ENCODE data around the gene COX7B2.

The COX7B2 gene

DNA sequence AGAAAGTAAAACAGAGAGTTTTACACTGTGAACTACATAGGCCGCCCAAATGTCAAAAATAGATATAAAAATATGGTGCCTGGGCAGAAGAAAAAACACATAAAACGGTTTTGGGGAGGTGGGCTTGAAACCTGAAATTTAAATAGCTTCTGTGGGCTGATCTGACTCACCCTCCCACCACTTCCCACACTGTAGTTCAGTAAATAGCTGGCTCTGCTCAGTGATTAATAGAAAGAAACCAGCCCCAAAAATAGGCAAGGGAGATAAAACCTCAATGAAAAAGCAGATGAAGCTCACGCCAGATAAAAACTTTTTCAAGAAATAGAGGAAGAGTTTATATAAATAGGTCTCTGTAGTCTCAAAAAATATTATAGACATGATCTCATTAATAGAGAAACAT lies 13.2 kb upstream of the COX7B2 start:
- TF ChIP-seq GLIS3 (CRISPR knock-in tag; IDR thresholded peaks at IDR 0.05) (no peak), ISL1 (CRISPR knock-in tag; IDR thresholded peaks at IDR 0.05) (no peak), ESRRG (CRISPR knock-in tag; IDR thresholded peaks at IDR 0.05) (no peak), TOX (CRISPR knock-in tag; IDR thresholded peaks at IDR 0.05; ENCODE audit: borderline replicate concordance) (no peak), ZNF565 (CRISPR knock-in tag; conservative IDR thresholded peaks at IDR 0.05; ENCODE audit: low read depth) (no peak), RARB (CRISPR knock-in tag; IDR thresholded peaks at IDR 0.05) (no peak), ARNTL (CRISPR knock-in tag; IDR thresholded peaks at IDR 0.05; ENCODE audit: borderline replicate concordance, low read depth) (no peak)
- no peak for ATAC-seq

DNA sequence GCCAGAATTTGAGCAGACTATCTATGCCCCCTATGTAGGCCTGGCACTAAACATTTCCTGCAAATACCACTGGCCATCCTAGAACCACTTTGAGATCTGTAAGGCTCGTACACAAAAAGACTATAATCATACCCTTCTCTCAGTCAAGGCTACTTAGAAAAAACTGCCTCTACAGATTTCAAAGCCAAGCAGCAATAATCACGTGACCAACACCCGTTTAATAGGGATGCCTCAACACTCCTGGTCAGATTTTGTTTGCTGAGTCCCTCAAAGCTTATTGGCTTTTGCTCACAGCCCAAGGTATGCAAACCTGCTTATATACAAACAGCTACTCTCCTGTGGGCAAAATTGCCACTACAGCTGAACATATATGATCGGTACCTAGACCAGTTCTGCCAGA lies 897 bp downstream of the COX7B2 start:
- TF ChIP-seq ZNF8 (CRISPR knock-in tag; IDR thresholded peaks at IDR 0.05) (no peak), ZNF565 (CRISPR knock-in tag; conservative IDR thresholded peaks at IDR 0.05; ENCODE audit: low read depth) (no peak), CSDC2 (CRISPR knock-in tag; IDR thresholded peaks at IDR 0.05) (no peak), BACH2 (CRISPR knock-in tag; IDR thresholded peaks at IDR 0.05; ENCODE audit: borderline replicate concordance) (no peak), ARNTL (CRISPR knock-in tag; IDR thresholded peaks at IDR 0.05; ENCODE audit: borderline replicate concordance, low read depth) (no peak), PPARA (CRISPR knock-in tag; IDR thresholded peaks at IDR 0.05; ENCODE audit: borderline replicate concordance) (no peak), GLIS3 (CRISPR knock-in tag; IDR thresholded peaks at IDR 0.05) (no peak), TOX (CRISPR knock-in tag; IDR thresholded peaks at IDR 0.05; ENCODE audit: borderline replicate concordance) (no peak), RARB (CRISPR knock-in tag; IDR thresholded peaks at IDR 0.05) (no peak), SNAI2 (CRISPR knock-in tag; IDR thresholded peaks at IDR 0.05) (no peak), ESRRG (CRISPR knock-in tag; IDR thresholded peaks at IDR 0.05) (no peak)
- TF ChIP-seq, protein P1, sequence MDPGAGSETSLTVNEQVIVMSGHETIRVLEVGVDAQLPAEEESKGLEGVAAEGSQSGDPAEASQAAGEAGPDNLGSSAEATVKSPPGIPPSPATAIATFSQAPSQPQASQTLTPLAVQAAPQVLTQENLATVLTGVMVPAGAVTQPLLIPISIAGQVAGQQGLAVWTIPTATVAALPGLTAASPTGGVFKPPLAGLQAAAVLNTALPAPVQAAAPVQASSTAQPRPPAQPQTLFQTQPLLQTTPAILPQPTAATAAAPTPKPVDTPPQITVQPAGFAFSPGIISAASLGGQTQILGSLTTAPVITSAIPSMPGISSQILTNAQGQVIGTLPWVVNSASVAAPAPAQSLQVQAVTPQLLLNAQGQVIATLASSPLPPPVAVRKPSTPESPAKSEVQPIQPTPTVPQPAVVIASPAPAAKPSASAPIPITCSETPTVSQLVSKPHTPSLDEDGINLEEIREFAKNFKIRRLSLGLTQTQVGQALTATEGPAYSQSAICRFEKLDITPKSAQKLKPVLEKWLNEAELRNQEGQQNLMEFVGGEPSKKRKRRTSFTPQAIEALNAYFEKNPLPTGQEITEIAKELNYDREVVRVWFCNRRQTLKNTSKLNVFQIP (CRISPR knock-in tag; IDR thresholded peaks at IDR 0.05; ENCODE audit: borderline replicate concordance, low read depth) = no peak
- TF ChIP-seq, protein P2, sequence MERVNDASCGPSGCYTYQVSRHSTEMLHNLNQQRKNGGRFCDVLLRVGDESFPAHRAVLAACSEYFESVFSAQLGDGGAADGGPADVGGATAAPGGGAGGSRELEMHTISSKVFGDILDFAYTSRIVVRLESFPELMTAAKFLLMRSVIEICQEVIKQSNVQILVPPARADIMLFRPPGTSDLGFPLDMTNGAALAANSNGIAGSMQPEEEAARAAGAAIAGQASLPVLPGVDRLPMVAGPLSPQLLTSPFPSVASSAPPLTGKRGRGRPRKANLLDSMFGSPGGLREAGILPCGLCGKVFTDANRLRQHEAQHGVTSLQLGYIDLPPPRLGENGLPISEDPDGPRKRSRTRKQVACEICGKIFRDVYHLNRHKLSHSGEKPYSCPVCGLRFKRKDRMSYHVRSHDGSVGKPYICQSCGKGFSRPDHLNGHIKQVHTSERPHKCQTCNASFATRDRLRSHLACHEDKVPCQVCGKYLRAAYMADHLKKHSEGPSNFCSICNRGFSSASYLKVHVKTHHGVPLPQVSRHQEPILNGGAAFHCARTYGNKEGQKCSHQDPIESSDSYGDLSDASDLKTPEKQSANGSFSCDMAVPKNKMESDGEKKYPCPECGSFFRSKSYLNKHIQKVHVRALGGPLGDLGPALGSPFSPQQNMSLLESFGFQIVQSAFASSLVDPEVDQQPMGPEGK (CRISPR knock-in tag; IDR thresholded peaks at IDR 0.05; ENCODE audit: borderline replicate concordance) = no peak
- no peak for ATAC-seq

DNA sequence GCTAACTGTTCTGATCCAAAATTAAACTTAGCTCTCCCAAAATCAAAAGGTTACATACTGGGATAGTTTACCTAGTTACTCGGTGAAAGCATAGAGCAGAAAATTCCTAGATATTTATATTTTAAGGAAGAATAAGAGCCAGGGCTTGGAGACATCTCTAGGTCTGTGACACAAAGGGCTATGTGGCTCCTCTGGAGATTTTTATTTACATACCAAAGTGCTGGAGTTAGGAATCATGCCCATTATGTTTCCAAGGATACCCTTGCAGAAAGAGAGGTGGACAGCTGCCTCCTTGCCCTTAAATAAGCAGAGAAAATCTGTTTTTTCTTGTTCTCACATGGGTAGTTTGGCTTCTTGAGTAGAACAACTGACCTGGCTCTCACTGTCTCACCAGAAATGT lies 9.0 kb downstream of the COX7B2 start:
- no peak for ATAC-seq
- no peak for TF ChIP-seq BACH2 (CRISPR knock-in tag; IDR thresholded peaks at IDR 0.05; ENCODE audit: borderline replicate concordance)
- TF ChIP-seq ZNF70 (CRISPR knock-in tag; IDR thresholded peaks at IDR 0.05) = no peak
- TF ChIP-seq, protein P3, sequence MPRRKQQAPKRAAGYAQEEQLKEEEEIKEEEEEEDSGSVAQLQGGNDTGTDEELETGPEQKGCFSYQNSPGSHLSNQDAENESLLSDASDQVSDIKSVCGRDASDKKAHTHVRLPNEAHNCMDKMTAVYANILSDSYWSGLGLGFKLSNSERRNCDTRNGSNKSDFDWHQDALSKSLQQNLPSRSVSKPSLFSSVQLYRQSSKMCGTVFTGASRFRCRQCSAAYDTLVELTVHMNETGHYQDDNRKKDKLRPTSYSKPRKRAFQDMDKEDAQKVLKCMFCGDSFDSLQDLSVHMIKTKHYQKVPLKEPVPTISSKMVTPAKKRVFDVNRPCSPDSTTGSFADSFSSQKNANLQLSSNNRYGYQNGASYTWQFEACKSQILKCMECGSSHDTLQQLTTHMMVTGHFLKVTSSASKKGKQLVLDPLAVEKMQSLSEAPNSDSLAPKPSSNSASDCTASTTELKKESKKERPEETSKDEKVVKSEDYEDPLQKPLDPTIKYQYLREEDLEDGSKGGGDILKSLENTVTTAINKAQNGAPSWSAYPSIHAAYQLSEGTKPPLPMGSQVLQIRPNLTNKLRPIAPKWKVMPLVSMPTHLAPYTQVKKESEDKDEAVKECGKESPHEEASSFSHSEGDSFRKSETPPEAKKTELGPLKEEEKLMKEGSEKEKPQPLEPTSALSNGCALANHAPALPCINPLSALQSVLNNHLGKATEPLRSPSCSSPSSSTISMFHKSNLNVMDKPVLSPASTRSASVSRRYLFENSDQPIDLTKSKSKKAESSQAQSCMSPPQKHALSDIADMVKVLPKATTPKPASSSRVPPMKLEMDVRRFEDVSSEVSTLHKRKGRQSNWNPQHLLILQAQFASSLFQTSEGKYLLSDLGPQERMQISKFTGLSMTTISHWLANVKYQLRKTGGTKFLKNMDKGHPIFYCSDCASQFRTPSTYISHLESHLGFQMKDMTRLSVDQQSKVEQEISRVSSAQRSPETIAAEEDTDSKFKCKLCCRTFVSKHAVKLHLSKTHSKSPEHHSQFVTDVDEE (CRISPR knock-in tag; IDR thresholded peaks at IDR 0.05) = no peak
- TF ChIP-seq ZC3H10 (CRISPR knock-in tag; IDR thresholded peaks at IDR 0.05) = no peak
- TF ChIP-seq ZFP30 (CRISPR knock-in tag; IDR thresholded peaks at IDR 0.05) = no peak
- TF ChIP-seq RARB (CRISPR knock-in tag; IDR thresholded peaks at IDR 0.05) = no peak
- no peak for TF ChIP-seq PPARA (CRISPR knock-in tag; IDR thresholded peaks at IDR 0.05; ENCODE audit: borderline replicate concordance)
- TF ChIP-seq, protein P4, sequence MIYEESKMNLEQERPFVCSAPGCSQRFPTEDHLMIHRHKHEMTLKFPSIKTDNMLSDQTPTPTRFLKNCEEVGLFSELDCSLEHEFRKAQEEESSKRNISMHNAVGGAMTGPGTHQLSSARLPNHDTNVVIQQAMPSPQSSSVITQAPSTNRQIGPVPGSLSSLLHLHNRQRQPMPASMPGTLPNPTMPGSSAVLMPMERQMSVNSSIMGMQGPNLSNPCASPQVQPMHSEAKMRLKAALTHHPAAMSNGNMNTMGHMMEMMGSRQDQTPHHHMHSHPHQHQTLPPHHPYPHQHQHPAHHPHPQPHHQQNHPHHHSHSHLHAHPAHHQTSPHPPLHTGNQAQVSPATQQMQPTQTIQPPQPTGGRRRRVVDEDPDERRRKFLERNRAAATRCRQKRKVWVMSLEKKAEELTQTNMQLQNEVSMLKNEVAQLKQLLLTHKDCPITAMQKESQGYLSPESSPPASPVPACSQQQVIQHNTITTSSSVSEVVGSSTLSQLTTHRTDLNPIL (CRISPR knock-in tag; IDR thresholded peaks at IDR 0.05; ENCODE audit: low read depth) = no peak
- no peak for TF ChIP-seq ZNF565 (CRISPR knock-in tag; conservative IDR thresholded peaks at IDR 0.05; ENCODE audit: low read depth)

DNA sequence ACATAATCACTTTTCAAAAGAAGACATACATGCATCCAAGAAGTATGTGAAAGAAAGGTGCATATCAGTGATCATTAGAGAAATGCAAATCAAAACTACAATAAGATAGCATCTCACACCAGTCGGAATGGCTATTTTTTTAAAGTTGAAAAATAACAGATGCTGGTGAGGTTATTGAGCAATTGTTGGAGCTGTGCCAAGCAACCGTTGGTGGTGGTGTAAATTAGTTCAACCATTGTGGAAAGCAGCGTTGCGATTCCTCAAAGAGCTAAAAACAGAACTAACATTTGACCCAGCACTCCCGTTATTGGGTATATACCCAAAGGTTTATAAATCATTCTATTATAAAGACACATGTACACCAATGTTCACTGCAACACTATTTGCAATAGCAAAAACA lies 14.2 kb downstream of the COX7B2 start:
- no peak for ATAC-seq
- TF ChIP-seq ZNF8 (CRISPR knock-in tag; IDR thresholded peaks at IDR 0.05) (no peak), ZNF565 (CRISPR knock-in tag; conservative IDR thresholded peaks at IDR 0.05; ENCODE audit: low read depth) (no peak), CSDC2 (CRISPR knock-in tag; IDR thresholded peaks at IDR 0.05) (no peak), RARB (CRISPR knock-in tag; IDR thresholded peaks at IDR 0.05) (no peak), TCF4 (CRISPR knock-in tag; IDR thresholded peaks at IDR 0.05; ENCODE audit: borderline replicate concordance) (no peak), BACH2 (CRISPR knock-in tag; IDR thresholded peaks at IDR 0.05; ENCODE audit: borderline replicate concordance) (no peak), ESRRG (CRISPR knock-in tag; IDR thresholded peaks at IDR 0.05) (no peak)
- TF ChIP-seq, protein P5, sequence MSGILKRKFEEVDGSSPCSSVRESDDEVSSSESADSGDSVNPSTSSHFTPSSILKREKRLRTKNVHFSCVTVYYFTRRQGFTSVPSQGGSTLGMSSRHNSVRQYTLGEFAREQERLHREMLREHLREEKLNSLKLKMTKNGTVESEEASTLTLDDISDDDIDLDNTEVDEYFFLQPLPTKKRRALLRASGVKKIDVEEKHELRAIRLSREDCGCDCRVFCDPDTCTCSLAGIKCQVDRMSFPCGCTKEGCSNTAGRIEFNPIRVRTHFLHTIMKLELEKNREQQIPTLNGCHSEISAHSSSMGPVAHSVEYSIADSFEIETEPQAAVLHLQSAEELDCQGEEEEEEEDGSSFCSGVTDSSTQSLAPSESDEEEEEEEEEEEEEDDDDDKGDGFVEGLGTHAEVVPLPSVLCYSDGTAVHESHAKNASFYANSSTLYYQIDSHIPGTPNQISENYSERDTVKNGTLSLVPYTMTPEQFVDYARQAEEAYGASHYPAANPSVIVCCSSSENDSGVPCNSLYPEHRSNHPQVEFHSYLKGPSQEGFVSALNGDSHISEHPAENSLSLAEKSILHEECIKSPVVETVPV (CRISPR knock-in tag; IDR thresholded peaks at IDR 0.05) = no peak
- TF ChIP-seq, protein P1 (CRISPR knock-in tag; IDR thresholded peaks at IDR 0.05; ENCODE audit: borderline replicate concordance, low read depth) = no peak
- TF ChIP-seq, protein P4 (CRISPR knock-in tag; IDR thresholded peaks at IDR 0.05; ENCODE audit: low read depth) = no peak

All from SK-N-SH treated with all-trans-retinoic acid at 6 μM for 48 hours (cell line).